Lower leg skin (tissue), 4 donors: ENCODE data around the gene LMCD1. TPM values are rescaled to one million over a fixed set of nuclear protein-coding genes. Genes with fewer than 3 reads are reported as not detected.

Experiments
- DNase-seq, 2 donors: peaks; one replicate each; pipeline ENCODE4 v3.0.0-alpha.2; 2019; ENCODE audit warnings: low spot score in 2 of 2
- H3K4me3 ChIP-seq: fragments of 200-600 bp; sonication (generic); 2 replicates; pipeline ENCODE4 v1.5.1; 2017; ENCODE audit warnings: mild to moderate bottlenecking, low read depth; ENCODE audit not compliant: poor library complexity, severe bottlenecking
- POLR2A ChIP-seq, 2 donors: fragments of 450-650 bp; IDR thresholded peaks; one replicate each; pipeline ENCODE4 v1.6.1; 2016 to 2017; ENCODE audit warnings: antibody characterized with exemption in 2 of 2, mild to moderate bottlenecking in 1 of 2, moderate library complexity in 1 of 2
- WGBS, 2 donors: methylation state at CpG; one replicate each; pipeline ENCODE4 v1.1.5; 2018; 5-methylcytosine and 5-hydroxymethylcytosine counted together
- intact Hi-C: fragments of 100-400 bp; cut with DNase I; formaldehyde crosslinking; loops from one replicate; pipeline ENCODE4 v1.15.0; 2023; ENCODE audit warnings: low total_unique reads
- total RNA-seq, 4 donors: library from RNA; depleted of rRNA; stranded (reverse); fragments of >200 nt; gene quantifications; one replicate each; pipeline ENCODE4 v1.1.0, GENCODE V29; 2016
- TF ChIP-seq, protein P1 (sequence below), 3 donors: fragments of 450-650 bp; IDR thresholded peaks; one replicate each; pipeline ENCODE4 v1.5.1; 2016; ENCODE audit warnings: antibody characterized with exemption in 3 of 3, mild to moderate bottlenecking in 3 of 3, moderate library complexity in 2 of 3

The LMCD1 gene
- total RNA-seq, 4 donors from 2014 or later = 40.4 to 81.5 (median 54.1) TPM

DNA sequence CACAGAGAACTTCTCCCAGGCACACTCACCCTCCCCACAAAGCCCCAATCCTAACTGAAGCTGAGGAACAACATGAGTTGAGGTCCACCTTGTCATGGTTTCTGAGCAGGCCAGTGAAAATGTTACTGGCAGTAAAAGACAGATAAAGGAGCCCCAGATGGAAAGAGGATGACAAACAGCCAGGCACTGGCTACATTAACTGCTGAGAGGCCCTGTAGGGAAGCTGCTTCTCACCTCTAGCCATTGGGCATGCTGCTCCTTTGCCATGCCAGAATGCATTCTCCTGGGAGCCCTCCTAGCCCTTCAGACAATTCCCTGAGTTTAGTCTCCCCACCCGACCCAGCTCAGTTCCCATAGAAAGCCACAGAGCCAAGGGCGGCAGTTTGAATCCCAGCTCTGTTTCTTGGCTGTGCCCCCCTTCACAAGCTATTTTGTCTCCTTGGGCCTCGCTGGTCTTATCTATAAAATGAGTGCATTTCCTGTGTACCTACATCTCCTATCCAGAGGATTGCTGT is 60.5 kb downstream of the LMCD1 start:
- WGBS, 2 donors = 79 to 81% methylated on average over 3 of the region's 3 CpGs
- H3K4me3 ChIP-seq = no peak overlapping the region
- no peak for DNase-seq
- TF ChIP-seq, protein P1, sequence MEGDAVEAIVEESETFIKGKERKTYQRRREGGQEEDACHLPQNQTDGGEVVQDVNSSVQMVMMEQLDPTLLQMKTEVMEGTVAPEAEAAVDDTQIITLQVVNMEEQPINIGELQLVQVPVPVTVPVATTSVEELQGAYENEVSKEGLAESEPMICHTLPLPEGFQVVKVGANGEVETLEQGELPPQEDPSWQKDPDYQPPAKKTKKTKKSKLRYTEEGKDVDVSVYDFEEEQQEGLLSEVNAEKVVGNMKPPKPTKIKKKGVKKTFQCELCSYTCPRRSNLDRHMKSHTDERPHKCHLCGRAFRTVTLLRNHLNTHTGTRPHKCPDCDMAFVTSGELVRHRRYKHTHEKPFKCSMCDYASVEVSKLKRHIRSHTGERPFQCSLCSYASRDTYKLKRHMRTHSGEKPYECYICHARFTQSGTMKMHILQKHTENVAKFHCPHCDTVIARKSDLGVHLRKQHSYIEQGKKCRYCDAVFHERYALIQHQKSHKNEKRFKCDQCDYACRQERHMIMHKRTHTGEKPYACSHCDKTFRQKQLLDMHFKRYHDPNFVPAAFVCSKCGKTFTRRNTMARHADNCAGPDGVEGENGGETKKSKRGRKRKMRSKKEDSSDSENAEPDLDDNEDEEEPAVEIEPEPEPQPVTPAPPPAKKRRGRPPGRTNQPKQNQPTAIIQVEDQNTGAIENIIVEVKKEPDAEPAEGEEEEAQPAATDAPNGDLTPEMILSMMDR (IDR thresholded peaks at IDR 0.05) = no peak
- TF ChIP-seq POLR2A (IDR thresholded peaks at IDR 0.05) = no peak
- intact Hi-C loops = no loop called here

DNA sequence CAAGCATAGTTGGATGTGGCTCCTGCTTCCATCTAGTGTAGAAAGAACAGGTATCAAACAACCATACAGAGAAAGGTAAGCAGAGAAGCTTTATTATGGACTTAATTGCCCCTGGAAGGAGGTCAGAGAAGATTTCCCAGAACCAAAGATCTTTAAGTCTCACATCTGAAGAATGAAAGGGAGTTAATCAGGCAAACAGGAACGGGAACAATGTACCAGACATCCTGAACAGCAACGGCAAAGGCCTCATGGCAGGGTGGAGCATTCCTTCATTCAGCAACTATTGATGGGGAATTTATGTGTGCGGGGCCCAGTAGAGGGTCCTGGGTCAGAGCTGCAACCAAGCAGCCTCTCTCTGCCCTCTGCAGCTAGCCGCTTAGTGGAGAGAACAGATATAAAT is 61.5 kb downstream of the LMCD1 start:
- DNase-seq = no peak
- intact Hi-C loops = no loop called here

DNA sequence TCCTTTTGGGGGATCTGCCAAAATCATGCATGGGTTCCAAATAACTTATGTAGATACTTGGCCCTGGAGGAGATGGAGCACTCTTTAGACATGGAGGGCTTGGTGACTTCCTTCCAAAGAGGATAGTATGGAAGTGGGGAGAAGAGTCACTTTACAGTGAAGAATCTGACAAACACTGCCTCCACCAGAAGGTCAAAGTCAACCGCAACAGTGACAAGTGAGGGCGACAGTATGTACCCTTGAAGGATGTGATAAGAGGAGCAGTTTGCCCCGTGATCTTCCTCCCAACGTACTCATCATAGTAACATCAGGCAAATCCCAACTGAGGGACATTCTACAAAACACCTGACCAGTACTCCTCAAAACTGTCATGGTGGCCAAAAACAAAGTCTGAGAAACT is 62.0 kb downstream of the LMCD1 start:
- H3K4me3 ChIP-seq = no peak overlapping the region
- DNase-seq = no peak
- TF ChIP-seq POLR2A (IDR thresholded peaks at IDR 0.05) = no peak
- TF ChIP-seq, protein P1 (IDR thresholded peaks at IDR 0.05) = no peak
- intact Hi-C loops = no loop called here
- 90 to 100% methylated on average over 4 of the region's 4 CpGs for WGBS, 2 donors

More for the DNA sequence above, 61.5 kb downstream of the LMCD1 start:
- WGBS, 2 donors = 76 to 91% methylated on average over 4 of the region's 4 CpGs
- TF ChIP-seq, protein P1 (IDR thresholded peaks at IDR 0.05) = no peak
- no peak for TF ChIP-seq POLR2A (IDR thresholded peaks at IDR 0.05)
- no peak overlapping the region for H3K4me3 ChIP-seq

DNA sequence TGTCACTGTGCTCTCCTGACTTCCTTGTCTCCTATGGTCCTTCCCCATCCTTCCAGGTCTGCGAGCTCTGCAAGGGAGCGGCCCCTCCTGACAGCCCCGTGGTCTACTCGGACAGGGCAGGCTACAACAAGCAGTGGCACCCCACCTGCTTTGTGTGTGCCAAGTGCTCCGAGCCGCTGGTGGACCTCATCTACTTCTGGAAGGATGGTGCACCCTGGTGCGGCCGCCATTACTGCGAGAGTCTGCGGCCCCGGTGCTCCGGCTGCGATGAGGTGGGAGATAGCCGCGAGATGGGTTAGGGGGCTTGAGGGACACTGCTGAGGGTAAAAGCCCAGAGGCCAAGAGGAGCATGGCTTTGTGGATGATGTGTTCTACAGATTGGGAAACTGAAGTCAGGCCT is 63.8 kb downstream of the LMCD1 start:
- 94 to 95% methylated on average over 15 of the region's 15 CpGs for WGBS, 2 donors
- no peak for DNase-seq
- intact Hi-C loops = no loop called here
- no peak overlapping the region for H3K4me3 ChIP-seq
- TF ChIP-seq, protein P1 (IDR thresholded peaks at IDR 0.05) = no peak
- no peak for TF ChIP-seq POLR2A (IDR thresholded peaks at IDR 0.05)

DNA sequence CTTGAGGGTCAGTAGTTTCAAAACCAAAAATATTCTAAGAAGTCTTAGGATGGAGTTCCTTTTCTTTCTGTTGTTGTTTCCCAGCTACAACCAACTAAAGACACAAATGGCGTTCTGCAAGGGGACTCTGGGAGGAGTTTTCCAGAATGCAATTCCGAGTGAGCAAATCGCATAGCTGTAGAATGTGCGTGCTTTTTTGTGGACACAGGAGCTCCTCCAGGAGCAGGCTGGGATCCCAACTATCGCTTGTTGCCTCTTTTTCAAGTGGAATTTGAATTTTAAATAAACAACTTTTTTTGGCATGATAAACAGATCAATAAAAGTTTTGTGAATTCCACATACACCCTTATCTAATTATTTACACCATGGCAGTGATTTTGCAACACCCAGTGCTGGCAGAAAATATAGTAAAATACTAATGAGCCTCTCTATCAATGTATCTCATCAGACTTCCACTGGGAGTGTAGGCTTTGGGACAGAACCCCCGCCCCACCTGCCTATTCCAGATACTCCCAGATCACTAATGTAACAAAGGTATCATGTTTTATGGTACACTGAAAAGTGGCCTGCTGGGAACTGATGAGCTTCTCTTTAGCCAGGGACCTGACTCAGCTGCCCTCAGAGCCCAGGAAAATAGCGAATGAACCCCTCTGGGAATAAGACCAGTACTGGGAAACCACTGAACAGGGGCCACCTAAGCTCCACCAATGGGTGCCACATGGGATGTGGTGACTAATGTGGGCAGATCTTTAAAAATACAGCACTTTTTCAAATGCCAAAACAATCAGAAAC is 66.4 kb downstream of the LMCD1 start:
- intact Hi-C loops = no loop called here
- TF ChIP-seq POLR2A (IDR thresholded peaks at IDR 0.05) = no peak
- TF ChIP-seq, protein P1 (IDR thresholded peaks at IDR 0.05) = no peak
- 80 to 82% methylated on average over 7 of the region's 7 CpGs for WGBS, 2 donors
- no peak for DNase-seq
- H3K4me3 ChIP-seq = no peak overlapping the region
